BLaER1 treated with 17β-estradiol and CSF1 and Interleukin-3, amounts not matched to agents 10 nM and 100 nM (cell line): Measurements from ENCODE around the gene TBC1D14.

Source experiments
- H3K27ac ChIP-seq, 11 experiments: shearing (Covaris generic); formaldehyde crosslinking; 2 replicates each; pipeline ENCODE4 v1.8.1; 2022
- H3K27me3 ChIP-seq, 11 experiments: shearing (Covaris generic); formaldehyde crosslinking; 2 replicates each; pipeline ENCODE4 v1.8.1; 2022
- H3K36me3 ChIP-seq, 11 experiments: shearing (Covaris generic); formaldehyde crosslinking; 2 replicates each; pipeline ENCODE4 v1.8.1; 2022
- H3K4me1 ChIP-seq, 10 experiments: shearing (Covaris generic); formaldehyde crosslinking; 2 replicates each; pipeline ENCODE4 v1.8.1; 2022
- H3K4me2 ChIP-seq, 11 experiments: shearing (Covaris generic); formaldehyde crosslinking; 2 replicates each; pipeline ENCODE4 v1.8.1; 2022
- H3K4me3 ChIP-seq, 10 experiments: shearing (Covaris generic); formaldehyde crosslinking; 2 replicates each; pipeline ENCODE4 v1.8.1; 2022
- H3K9ac ChIP-seq, 11 experiments: shearing (Covaris generic); formaldehyde crosslinking; 2 replicates each; pipeline ENCODE4 v1.8.1; 2022
- H3K9me3 ChIP-seq, 11 experiments: shearing (Covaris generic); formaldehyde crosslinking; replicated peaks in 1 of 11; 2 replicates each; pipeline ENCODE4 v1.8.1; 2022
- H4K20me1 ChIP-seq, 11 experiments: shearing (Covaris generic); formaldehyde crosslinking; 2 replicates each; pipeline ENCODE4 v1.8.1; 2022
- Cebpa-rat ChIP-seq, 11 experiments: shearing (Covaris generic); IDR thresholded peaks; 2 replicates each; pipeline ENCODE4 v1.8.1; 2022

The TBC1D14 gene

DNA sequence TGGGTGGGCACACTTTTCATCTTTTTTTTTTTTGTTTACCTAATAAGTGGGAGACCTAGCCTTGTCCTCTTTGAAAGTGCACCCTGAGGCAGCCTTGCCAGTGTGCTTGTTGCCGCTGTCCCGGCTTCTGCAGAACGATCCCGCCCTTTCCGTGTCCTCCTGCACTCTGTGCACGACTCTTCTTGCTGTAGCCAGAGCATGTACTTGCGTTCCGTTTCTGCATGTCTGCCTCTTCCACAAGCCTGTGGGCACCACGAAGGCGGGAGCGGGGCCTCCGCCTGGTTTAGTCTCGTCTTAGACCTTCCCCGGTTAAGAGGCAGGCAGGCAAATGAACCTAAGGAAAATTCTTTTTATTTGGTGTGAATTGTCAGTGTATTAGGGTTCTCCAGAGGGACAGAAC is 32.6 kb upstream of the TBC1D14 start:
- no peaks in the 10 kb centered on the region for H3K27me3 ChIP-seq
- H3K36me3 ChIP-seq = peaks cover 81 to 97% (median 92%) of the 10 kb centered on the region in 11 experiments
- peak overlapping the region in 5 of 11 experiments; percentile 70 to 80 (median 74); a peak in 9 of 22 replicates for H3K4me2 ChIP-seq
- TF ChIP-seq Cebpa-rat (IDR thresholded peaks at IDR 0.05) = no peak
- H3K9me3 ChIP-seq = peaks cover 0 to 10% (median 0%) of the 10 kb centered on the region in 11 experiments; a peak in 2 of 22 replicates
- H4K20me1 ChIP-seq = peaks cover 3 to 50% (median 35%) of the 10 kb centered on the region in 11 experiments; a peak in 19 of 22 replicates
- H3K4me3 ChIP-seq = no peak overlapping the region
- peaks cover 16 to 35% (median 31%) of the 10 kb centered on the region in 10 experiments for H3K4me1 ChIP-seq
- no peak overlapping the region; a peak in 1 of 22 replicates for H3K9ac ChIP-seq
- H3K27ac ChIP-seq = peak overlapping the region in 7 of 11 experiments; percentile 1 to 79 (median 71); a peak in 9 of 22 replicates

DNA sequence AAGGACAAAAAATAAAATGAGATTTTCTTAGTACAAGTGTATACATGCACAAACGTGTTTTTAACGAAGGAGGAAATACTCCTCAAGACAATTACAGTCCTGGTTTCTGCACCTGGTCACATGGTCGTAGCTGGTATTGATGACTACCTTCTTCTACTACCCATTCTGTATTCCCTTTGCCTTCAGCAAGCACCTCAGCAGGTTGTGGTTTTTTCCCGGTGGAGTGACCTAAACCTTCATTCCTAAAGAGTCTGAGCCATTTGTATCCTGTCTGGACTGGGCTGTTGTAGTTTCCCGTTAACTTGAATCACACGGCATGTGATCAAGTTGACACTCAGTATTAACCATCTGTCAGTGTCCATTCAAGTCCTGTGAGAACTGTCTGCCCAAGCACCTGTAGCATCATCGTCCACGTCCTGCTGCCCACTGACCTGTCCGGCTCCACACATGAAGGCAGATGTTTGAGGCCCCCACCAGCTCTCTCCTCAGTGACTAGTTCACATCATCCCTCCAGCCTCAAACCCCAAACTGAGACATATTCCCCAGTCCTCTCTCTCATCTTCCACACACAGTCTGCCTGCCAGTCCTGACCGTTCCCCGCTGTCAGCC is 31.1 kb upstream of the TBC1D14 start:
- Histone ChIP-seq H3K27me3 (no peaks in the 10 kb centered on the region), H3K9me3 (peaks cover 0 to 10% (median 0%) of the 10 kb centered on the region in 11 experiments; a peak in 2 of 22 replicates), H3K4me3 (no peak overlapping the region), H3K4me2 (no peak overlapping the region), H4K20me1 (peaks cover 0 to 48% (median 24%) of the 10 kb centered on the region in 11 experiments; a peak in 16 of 22 replicates), H3K9ac (peak overlapping the region in 1 of 11 experiments; percentile 18; a peak in 1 of 22 replicates), H3K36me3 (peaks cover 83 to 97% (median 92%) of the 10 kb centered on the region in 11 experiments), H3K4me1 (peaks cover 16 to 37% (median 31%) of the 10 kb centered on the region in 10 experiments), H3K27ac (0 out of 22 replicates have a peak overlapping the region, but pooled peaks of 1 of the 11 experiments have one; percentile 4)
- no peak for TF ChIP-seq Cebpa-rat (IDR thresholded peaks at IDR 0.05)

DNA sequence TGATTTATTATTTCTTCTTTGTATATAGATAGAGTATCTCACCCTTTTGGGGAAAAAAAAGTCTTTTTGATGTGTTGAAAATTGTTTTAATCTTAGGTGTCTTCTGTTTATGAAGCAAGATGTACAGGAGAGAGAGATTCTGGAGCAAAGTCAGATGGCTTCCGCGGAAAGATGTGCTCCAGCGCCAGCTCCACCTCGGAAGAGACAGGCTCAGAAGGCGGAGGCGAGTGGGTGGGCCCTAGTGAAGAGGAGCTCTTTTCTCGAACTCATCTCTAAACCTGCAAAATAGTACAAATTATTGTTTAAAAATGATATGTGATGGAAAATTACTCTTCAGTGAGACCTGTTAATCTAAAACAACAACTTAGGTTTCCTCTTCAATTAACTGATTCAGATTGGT is 28.9 kb upstream of the TBC1D14 start:
- no peak overlapping the region for H3K27ac ChIP-seq
- TF ChIP-seq Cebpa-rat (IDR thresholded peaks at IDR 0.05) = no peak
- peaks cover 74 to 87% (median 78%) of the 10 kb centered on the region in 11 experiments for H3K36me3 ChIP-seq
- no peak overlapping the region for H3K4me2 ChIP-seq
- H4K20me1 ChIP-seq = peaks cover 0 to 27% (median 4%) of the 10 kb centered on the region in 11 experiments; a peak in 7 of 22 replicates
- H3K4me1 ChIP-seq = peaks cover 21 to 39% (median 31%) of the 10 kb centered on the region in 10 experiments
- no peak overlapping the region for H3K4me3 ChIP-seq
- no peaks in the 10 kb centered on the region for H3K27me3 ChIP-seq
- H3K9me3 ChIP-seq = peaks cover 0 to 10% (median 0%) of the 10 kb centered on the region in 11 experiments; a peak in 2 of 22 replicates
- no peak overlapping the region for H3K9ac ChIP-seq

DNA sequence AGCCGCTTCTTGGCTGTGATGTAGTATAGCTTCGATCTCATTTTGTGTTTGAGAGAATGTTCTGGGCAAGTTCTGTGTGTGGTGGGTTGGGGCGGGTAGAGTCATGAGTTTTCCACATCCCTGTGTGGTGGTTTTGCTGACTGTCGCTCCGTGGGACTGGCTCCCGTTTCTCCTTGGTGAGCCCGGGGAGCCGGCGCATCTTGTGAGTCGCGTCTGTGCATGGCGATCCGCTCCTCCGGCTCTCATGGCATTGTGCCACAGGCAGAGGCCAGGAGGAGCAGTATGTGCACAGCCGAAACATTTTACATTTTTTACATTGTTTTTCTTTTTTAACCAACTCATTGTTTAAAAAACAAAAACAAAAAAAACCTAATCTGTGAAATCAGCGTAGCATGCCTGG is 27.7 kb upstream of the TBC1D14 start:
- H3K36me3 ChIP-seq = peaks cover 63 to 75% (median 66%) of the 10 kb centered on the region in 11 experiments

DNA sequence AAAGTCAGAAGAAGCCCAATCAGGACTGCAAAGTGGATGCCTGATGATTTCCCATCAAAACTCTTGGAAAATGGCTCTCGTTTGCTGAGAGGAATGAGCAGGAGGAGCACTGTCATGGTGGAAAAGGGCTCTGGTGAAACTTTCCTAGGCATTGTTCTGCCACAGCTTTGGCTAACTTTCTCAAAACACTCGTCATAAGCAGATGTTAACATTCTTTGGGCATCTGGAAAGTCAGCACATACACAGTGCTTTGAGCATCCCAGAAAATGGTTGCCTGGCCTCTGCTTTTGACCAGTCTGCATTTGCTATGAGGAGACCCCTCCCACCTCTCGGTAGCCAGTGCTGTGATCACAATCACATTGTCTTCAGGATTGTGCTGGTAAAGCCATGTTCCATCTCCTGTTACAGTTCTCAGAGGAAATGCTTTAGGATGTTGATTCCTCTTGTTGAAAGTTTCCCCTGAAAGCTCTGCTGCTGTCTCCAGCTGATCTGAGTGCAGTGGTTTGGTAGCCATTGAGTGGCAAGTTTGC is 25.2 kb upstream of the TBC1D14 start:
- no peak for TF ChIP-seq Cebpa-rat (IDR thresholded peaks at IDR 0.05)
- H3K4me1 ChIP-seq = peaks cover 48 to 61% (median 54%) of the 10 kb centered on the region in 10 experiments

More for the DNA sequence above, 27.7 kb upstream of the TBC1D14 start:
- no peaks in the 10 kb centered on the region for H3K27me3 ChIP-seq
- peaks cover 0 to 7% (median 0%) of the 10 kb centered on the region in 11 experiments; a peak in 2 of 22 replicates for H3K9me3 ChIP-seq
- peaks cover 29 to 39% (median 31%) of the 10 kb centered on the region in 10 experiments for H3K4me1 ChIP-seq
- no peak overlapping the region for H3K9ac ChIP-seq
- H4K20me1 ChIP-seq = peaks cover 0 to 17% (median 0%) of the 10 kb centered on the region in 11 experiments; a peak in 4 of 22 replicates
- H3K4me2 ChIP-seq = no peak overlapping the region
- H3K4me3 ChIP-seq = no peak overlapping the region
- no peak overlapping the region for H3K27ac ChIP-seq
- no peak for TF ChIP-seq Cebpa-rat (IDR thresholded peaks at IDR 0.05)

DNA sequence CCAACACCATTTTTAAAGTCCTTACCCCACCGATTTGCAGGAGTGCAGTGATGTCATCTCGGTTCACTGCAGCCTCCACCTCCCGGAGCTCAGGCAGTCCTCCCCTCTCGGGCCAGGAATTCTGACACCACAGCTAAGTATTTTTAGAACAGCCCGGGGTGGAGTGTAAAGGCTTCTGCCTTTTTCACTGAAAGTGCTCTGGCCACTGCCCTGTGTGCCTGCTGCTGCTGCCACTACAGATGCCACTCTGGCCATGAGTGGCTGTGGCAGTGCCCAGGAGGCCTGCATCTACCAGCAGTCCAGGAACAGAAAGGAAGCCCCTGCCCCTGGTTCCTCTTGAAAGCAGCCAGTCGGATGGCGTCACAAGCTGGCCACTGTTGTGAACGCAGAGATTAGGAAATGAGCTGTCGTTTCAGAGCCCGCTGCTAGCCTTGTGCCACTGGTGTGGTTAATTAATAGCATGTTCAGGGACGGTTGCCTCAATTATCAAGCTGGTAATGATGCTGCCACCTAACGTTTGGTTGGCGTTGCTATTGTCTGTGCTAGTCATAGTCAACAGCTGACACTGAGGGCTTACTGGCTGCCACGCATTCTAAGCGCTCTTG is 23.6 kb upstream of the TBC1D14 start:
- TF ChIP-seq Cebpa-rat (IDR thresholded peaks at IDR 0.05) = peak in 8 of 11 experiments; percentile 29 to 77 (median 59); a peak in 11 of 22 replicates
- H3K36me3 ChIP-seq = peaks cover 26 to 52% (median 45%) of the 10 kb centered on the region in 11 experiments
- H3K9ac ChIP-seq = peak overlapping the region; percentile 35 to 72 (median 66); a peak in 21 of 22 replicates
- no peaks in the 10 kb centered on the region for H3K27me3 ChIP-seq
- H3K4me3 ChIP-seq = peak overlapping the region in 4 of 10 experiments; percentile 13 to 42 (median 30); a peak in 4 of 20 replicates
- H3K9me3 ChIP-seq = peaks cover 22 to 32% (median 31%) of the 10 kb centered on the region in 11 experiments
- H3K4me2 ChIP-seq = peak overlapping the region; percentile 67 to 96 (median 86)
- peaks cover 61 to 78% (median 70%) of the 10 kb centered on the region in 10 experiments for H3K4me1 ChIP-seq
- H4K20me1 ChIP-seq = peaks cover 0 to 7% (median 0%) of the 10 kb centered on the region in 11 experiments; a peak in 2 of 22 replicates
- peak overlapping the region; percentile 31 to 84 (median 79); a peak in 21 of 22 replicates for H3K27ac ChIP-seq

More for the DNA sequence above, 25.2 kb upstream of the TBC1D14 start:
- peak overlapping the region; percentile 36 to 96 (median 86); a peak in 20 of 22 replicates for H3K4me2 ChIP-seq
- no peak overlapping the region for H3K4me3 ChIP-seq
- no peaks in the 10 kb centered on the region for H3K27me3 ChIP-seq
- H4K20me1 ChIP-seq = peaks cover 0 to 10% (median 0%) of the 10 kb centered on the region in 11 experiments; a peak in 3 of 22 replicates
- H3K36me3 ChIP-seq = peaks cover 38 to 58% (median 49%) of the 10 kb centered on the region in 11 experiments
- H3K9me3 ChIP-seq = peaks cover 6 to 15% (median 14%) of the 10 kb centered on the region in 11 experiments
- peak overlapping the region in 10 of 11 experiments; percentile 21 to 84 (median 80); a peak in 17 of 22 replicates for H3K27ac ChIP-seq
- peak overlapping the region in 2 of 11 experiments; percentile 19 to 69; a peak in 4 of 22 replicates for H3K9ac ChIP-seq

DNA sequence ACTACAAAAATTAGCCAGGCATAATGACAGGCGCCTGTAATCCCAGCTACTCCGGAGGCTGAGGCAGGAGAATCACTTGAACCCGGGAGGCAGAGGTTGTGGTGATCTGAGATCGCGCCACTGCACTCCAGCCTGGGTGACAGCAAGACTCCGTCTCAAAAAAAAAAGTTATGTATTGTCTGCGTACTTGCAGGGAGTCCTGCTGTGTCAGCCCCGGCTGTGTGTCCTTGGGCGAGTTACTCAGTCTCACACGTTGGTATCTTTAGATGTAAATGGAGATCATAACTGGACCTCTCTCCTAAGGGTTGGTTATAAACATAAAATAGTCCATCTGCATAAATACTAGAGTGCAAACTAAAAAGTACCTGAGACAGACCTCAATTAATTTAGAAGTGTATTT is 22.7 kb upstream of the TBC1D14 start:
- Histone ChIP-seq H3K4me1 (peaks cover 70 to 86% (median 78%) of the 10 kb centered on the region in 10 experiments), H3K27me3 (no peaks in the 10 kb centered on the region), H3K9ac (peak overlapping the region in 9 of 11 experiments; percentile 35 to 72 (median 67); a peak in 15 of 22 replicates), H4K20me1 (peaks cover 0 to 7% (median 0%) of the 10 kb centered on the region in 11 experiments; a peak in 2 of 22 replicates), H3K27ac (peak overlapping the region; percentile 31 to 84 (median 79); a peak in 19 of 22 replicates), H3K9me3 (peaks cover 25 to 33% (median 31%) of the 10 kb centered on the region in 11 experiments), H3K4me3 (no peak overlapping the region; a peak in 1 of 20 replicates), H3K36me3 (peaks cover 18 to 44% (median 37%) of the 10 kb centered on the region in 11 experiments), H3K4me2 (peak overlapping the region; percentile 67 to 96 (median 86); a peak in 21 of 22 replicates)
- no peak for TF ChIP-seq Cebpa-rat (IDR thresholded peaks at IDR 0.05)
